PC-3 (cell line): Measurements from ENCODE around the gene AKR7A2. TPM values are rescaled to one million over a fixed set of nuclear protein-coding genes. Genes with fewer than 3 reads are reported as not detected.
"Not testable (repeated sequence)": the region's sequence is repeated elsewhere in the genome, so short reads cannot be mapped to it uniquely, and the experiment has no call there.

Experiments used
- ATAC-seq: fragments of 200-7000 bp; cut with Tn5 transposase; 2 replicates; pipeline ENCODE4 v1.9.1; 2020; ENCODE audit warnings: mild to moderate bottlenecking, moderate library complexity
- BruUV-seq: library from RNA; stranded (reverse); fragments of 400-500 nt; replicated peaks from 2 replicates; lab custom pipeline; 2021; lab: Mats Ljungman, UMichigan
- CTCF ChIA-PET: fragments of 300-600 bp; sonication (Branson Sonifier 250); formaldehyde crosslinking; loops from one replicate; lab custom pipeline; 2022; ENCODE audit warnings: antibody characterized with exemption; lab: Charles Lee
- POLR2A ChIA-PET: fragments of 300-600 bp; sonication (Branson Sonifier 250); formaldehyde crosslinking; loops from one replicate; lab custom pipeline; 2022; ENCODE audit warnings: antibody characterized with exemption; ENCODE audit not compliant: unreplicated experiment; lab: Charles Lee
- DNase-seq: peaks from one replicate; pipeline ENCODE4 v3.0.0-alpha.2; 2015
- H2AFZ ChIP-seq: fragments of 300-600 bp; sonication (generic); 2 replicates; pipeline ENCODE4 v1.6.0; 2016; ENCODE audit warnings: antibody characterized with exemption, low read length
- H3F3A ChIP-seq: fragments of 300-600 bp; sonication (generic); one replicate; pipeline ENCODE4 v1.6.0; 2017; ENCODE audit warnings: antibody characterized with exemption, low read length, control low read depth, mild to moderate bottlenecking; ENCODE audit not compliant: unreplicated experiment
- H3K27ac ChIP-seq: fragments of 300-600 bp; sonication (generic); 2 replicates; pipeline ENCODE4 v1.5.1; 2016; ENCODE audit warnings: mild to moderate bottlenecking, low read length
- H3K27me3 ChIP-seq: fragments of 300-600 bp; sonication (generic); 2 replicates; pipeline ENCODE4 v1.6.1; 2016; ENCODE audit warnings: low read length, mixed read lengths
- H3K36me3 ChIP-seq: fragments of 300-600 bp; sonication (generic); 2 replicates; pipeline ENCODE4 v1.6.1; 2016; ENCODE audit warnings: low read depth, mixed run types, low read length, mixed read lengths
- H3K4me1 ChIP-seq: fragments of 300-600 bp; sonication (generic); 2 replicates; pipeline ENCODE4 v1.5.1; 2016; ENCODE audit warnings: low read length; ENCODE audit not compliant: insufficient read depth
- H3K4me2 ChIP-seq: fragments of 300-600 bp; sonication (generic); 2 replicates; pipeline ENCODE4 v1.6.0; 2016; ENCODE audit warnings: low read length
- H3K4me3 ChIP-seq: fragments of 300-600 bp; sonication (generic); 2 replicates; pipeline ENCODE4 v1.5.1; 2016; ENCODE audit warnings: mild to moderate bottlenecking, low read length, mixed read lengths
- H3K79me2 ChIP-seq: fragments of 300-600 bp; sonication (generic); 2 replicates; pipeline ENCODE4 v1.6.1; 2017; ENCODE audit warnings: low read length, mixed read lengths
- H3K9ac ChIP-seq: fragments of 300-600 bp; sonication (generic); 2 replicates; pipeline ENCODE4 v1.6.0; 2016; ENCODE audit warnings: mild to moderate bottlenecking, low read length
- H3K9me2 ChIP-seq: fragments of 300-600 bp; sonication (generic); replicated peaks from 2 replicates; pipeline ENCODE4 v1.6.1; 2016; ENCODE audit warnings: mixed run types, low read length, mixed read lengths
- H3K9me3 ChIP-seq: fragments of 300-600 bp; sonication (generic); 2 replicates; pipeline ENCODE4 v1.6.1; 2016; ENCODE audit warnings: low read length, mixed read lengths
- H4K20me1 ChIP-seq: fragments of 300-600 bp; sonication (generic); 2 replicates; pipeline ENCODE4 v1.6.1; 2016; ENCODE audit warnings: low read length, mixed read lengths
- CTCF ChIP-seq: fragments of 300-600 bp; sonication (generic); conservative IDR thresholded peaks from 2 replicates; pipeline ENCODE4 v1.5.1; 2017; ENCODE audit warnings: antibody characterized with exemption, low read depth, mild to moderate bottlenecking, low read length
- EZH2 ChIP-seq: fragments of 300-600 bp; sonication (generic); IDR thresholded peaks from one replicate; pipeline ENCODE4 v1.6.1; 2017; ENCODE audit warnings: antibody characterized with exemption, mild to moderate bottlenecking, low read length; ENCODE audit not compliant: unreplicated experiment
- EZH2phosphoT487 ChIP-seq: fragments of 300-600 bp; sonication (generic); IDR thresholded peaks from 2 replicates; pipeline ENCODE4 v1.6.1; 2018; ENCODE audit warnings: mild to moderate bottlenecking, antibody characterized with exemption, low read length, borderline replicate concordance
- intact Hi-C: fragments of 100-400 bp; cut with micrococcal nuclease; formaldehyde crosslinking; loops from 2 replicates; pipeline ENCODE4 v1.9.0; 2023
- total RNA-seq: library from RNA; depleted of rRNA; stranded (reverse); fragments of >200 nt; gene quantifications from 2 replicates; pipeline ENCODE4 v1.2.3, GENCODE V29; 2014

AKR7A2 gene
- total RNA-seq, 1 experiment from 2014 or later: 63.3 TPM

DNA sequence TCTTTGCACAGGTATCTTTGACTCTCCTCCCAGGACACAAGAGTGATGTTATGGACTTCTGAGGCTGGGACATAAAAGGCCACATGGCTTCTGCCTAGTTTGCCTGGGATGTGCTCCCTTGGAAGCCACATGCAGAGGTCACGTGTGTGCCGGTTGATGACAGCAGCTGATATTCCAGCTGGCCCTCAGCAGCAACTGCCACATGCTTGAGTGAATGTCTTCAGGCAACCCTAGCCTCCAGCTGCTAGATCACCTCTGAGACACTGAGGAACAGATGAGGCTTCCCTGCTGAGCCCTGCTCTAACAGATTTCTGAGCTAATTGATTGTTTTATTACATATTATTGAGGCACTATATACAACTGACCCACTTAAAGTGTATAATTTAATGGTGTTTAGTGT, 11.7 kb downstream of the AKR7A2 start:
- H3F3A ChIP-seq: no peaks in the 10 kb centered on the region
- H3K36me3 ChIP-seq: peaks cover 19% of the 10 kb centered on the region
- BruUV-seq: no TSS peak
- H3K9ac ChIP-seq: no peak overlapping the region
- POLR2A ChIA-PET: no interaction called here
- H2AFZ ChIP-seq: no peak overlapping the region
- no peaks in the 10 kb centered on the region for H3K9me3 ChIP-seq
- ATAC-seq (no peak), DNase-seq (no peak)
- H3K27ac ChIP-seq: no peak overlapping the region
- H3K4me2 ChIP-seq: no peak overlapping the region
- no peak overlapping the region for H3K4me3 ChIP-seq
- H4K20me1 ChIP-seq: no peaks in the 10 kb centered on the region
- TF ChIP-seq EZH2 (no peak), EZH2phosphoT487 (no peak), CTCF (no peak)
- no peaks in the 10 kb centered on the region for H3K79me2 ChIP-seq
- H3K27me3 ChIP-seq: no peaks in the 10 kb centered on the region
- CTCF ChIA-PET: no interaction called here
- H3K4me1 ChIP-seq: no peaks in the 10 kb centered on the region
- intact Hi-C loops: no loop called here
- no peaks in the 10 kb centered on the region for H3K9me2 ChIP-seq

DNA sequence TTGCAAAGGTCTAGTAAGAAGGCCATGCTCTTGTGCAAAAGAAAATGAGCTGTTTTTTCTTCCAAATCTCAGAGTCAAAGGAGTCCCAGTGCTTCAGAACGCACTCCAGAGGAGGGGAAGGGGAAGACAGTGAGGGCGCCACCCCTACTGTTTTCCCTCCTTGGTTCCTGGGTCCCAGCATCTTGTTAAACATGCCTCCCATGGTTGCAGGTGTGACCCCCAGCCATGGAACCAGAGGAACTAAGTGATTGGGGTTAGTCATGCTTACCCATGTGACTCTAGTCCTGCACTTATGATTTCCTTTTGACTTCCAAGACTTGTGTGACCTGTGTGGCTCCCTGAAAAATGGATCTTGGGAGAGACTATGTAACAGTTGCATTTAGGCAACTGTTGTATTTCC, 17.3 kb downstream of the AKR7A2 start:
- Histone ChIP-seq H4K20me1 (no peaks in the 10 kb centered on the region), H3K36me3 (peaks cover 17% of the 10 kb centered on the region), H3K4me1 (no peaks in the 10 kb centered on the region), H3K9ac (no peak overlapping the region), H3K79me2 (no peaks in the 10 kb centered on the region), H2AFZ (no peak overlapping the region), H3K27me3 (no peaks in the 10 kb centered on the region), H3K9me3 (peaks cover 6% of the 10 kb centered on the region), H3K4me3 (no peak overlapping the region), H3K9me2 (no peaks in the 10 kb centered on the region), H3K27ac (no peak overlapping the region), H3F3A (no peaks in the 10 kb centered on the region), H3K4me2 (no peak overlapping the region)
- DNase-seq: no peak
- POLR2A ChIA-PET: no interaction called here
- CTCF ChIA-PET: no interaction called here
- BruUV-seq: no TSS peak
- intact Hi-C loops: no loop called here
- ATAC-seq: no peak
- no peak for TF ChIP-seq CTCF
- no peak for TF ChIP-seq EZH2
- TF ChIP-seq EZH2phosphoT487: no peak

DNA sequence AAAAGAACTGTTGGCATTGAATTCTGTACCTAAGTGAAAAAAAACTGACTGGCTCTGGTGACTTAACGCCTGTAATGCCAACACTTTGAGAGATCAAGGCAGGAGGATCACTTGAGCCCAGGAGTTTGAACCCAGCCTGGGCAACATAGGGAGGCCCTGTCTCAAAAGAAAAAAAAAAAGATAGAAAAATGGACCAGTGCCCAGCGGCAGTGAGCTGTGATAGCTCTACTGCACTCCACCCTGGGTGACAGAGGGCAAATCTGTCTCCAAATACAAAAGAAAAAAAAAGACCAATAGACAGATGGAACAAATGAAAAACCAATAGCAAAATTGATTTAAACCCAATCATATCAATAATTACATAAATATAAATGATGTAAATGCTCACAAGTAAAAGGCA, 22.7 kb downstream of the AKR7A2 start:
- Histone ChIP-seq H3K79me2 (no peaks in the 10 kb centered on the region), H3K4me3 (no peak overlapping the region), H3K9me3 (no peaks in the 10 kb centered on the region; the same call in 1 of the 2 replicates), H3K36me3 (no peaks in the 10 kb centered on the region), H2AFZ (no peak overlapping the region), H3K27ac (no peak overlapping the region), H3K9ac (no peak overlapping the region), H4K20me1 (no peaks in the 10 kb centered on the region), H3K9me2 (no peaks in the 10 kb centered on the region), H3K4me1 (peaks cover 4% of the 10 kb centered on the region; the same call in 1 of the 2 replicates), H3F3A (no peaks in the 10 kb centered on the region), H3K27me3 (no peaks in the 10 kb centered on the region), H3K4me2 (no peak overlapping the region)
- intact Hi-C loops: no loop called here
- ATAC-seq (no peak), DNase-seq (no peak)
- no TSS peak for BruUV-seq
- CTCF ChIA-PET: no interaction called here
- TF ChIP-seq CTCF: no peak
- TF ChIP-seq EZH2phosphoT487: no peak
- no peak for TF ChIP-seq EZH2
- POLR2A ChIA-PET: no interaction called here

GRCh38 chr1:19288324-19289241, 23.4 kb downstream of the AKR7A2 start, which contains the start of gene AKR7A3:
Gene AKR7A3, minus strand, starts transcription at chr1:19288770. Its CDS starts 61 bp downstream, at chr1:19288709.
- not testable (repeated sequence) for H3K9ac ChIP-seq
- peak; percentile 66 for ATAC-seq

More at GRCh38 chr1:19288324-19289241, 23.4 kb downstream of the AKR7A2 start, which contains the start of gene AKR7A3:
- DNase-seq, H3K4me1 ChIP-seq, POLR2A ChIA-PET, CTCF ChIA-PET, H3K9me2 ChIP-seq, intact Hi-C loops, H3K27me3 ChIP-seq, H4K20me1 ChIP-seq, H3K27ac ChIP-seq, H3K79me2 ChIP-seq, H3K4me3 ChIP-seq, H3K9me3 ChIP-seq, H3F3A ChIP-seq, H3K4me2 ChIP-seq, H2AFZ ChIP-seq, BruUV-seq, H3K36me3 ChIP-seq: not testable (repeated sequence)
